SK-N-MC (cell line): Measurements from ENCODE around the gene ZFR.

ENCODE experiments used
- EZH2 ChIP-seq: fragments of 200-600 bp; sonication (generic); IDR thresholded peaks from one replicate; pipeline ENCODE4 v1.6.1; 2017; ENCODE audit warnings: antibody characterized with exemption
- FOXP2 ChIP-seq: optimal IDR thresholded peaks from 2 replicates; pipeline ENCODE3; 2011; ENCODE audit warnings: mild to moderate bottlenecking, moderate library complexity; ENCODE audit not compliant: insufficient read depth; ENCODE audit errors: extremely low read length, control extremely low read depth
- POLR2AphosphoS5 ChIP-seq: IDR thresholded peaks from 2 replicates; pipeline ENCODE4 v1.6.1; 2012; ENCODE audit warnings: mild to moderate bottlenecking, low read depth, low read length, borderline replicate concordance

- TF ChIP-seq POLR2AphosphoS5 (no peak), EZH2 (no peak), FOXP2 (no peak)
Measured at GRCh38 chr5:32445287-32445758, 783 bp upstream of the ZFR start.
